Kidney (tissue), 22 donors: ENCODE data around the gene ITGA5. TPM values are rescaled to one million over a fixed set of nuclear protein-coding genes. Genes with fewer than 3 reads are reported as not detected.

ENCODE experiments used
- DNase-seq, 5 donors: peaks; one replicate each; pipeline ENCODE4 v3.0.0-alpha.2; 2013 to 2020
- FAIRE-seq: peaks from 2 replicates; lab custom pipeline; 2012; peaks lifted over from hg19 to GRCh38; lab: Jason Lieb, UNC
- H3K27ac ChIP-seq, 2 donors: one replicate each; pipeline ENCODE4 v1.7.0; 2013; ENCODE audit warnings: low read depth in 2 of 2, low read length in 2 of 2, inconsistent platforms in 1 of 2
- H3K27me3 ChIP-seq: one replicate; pipeline ENCODE4 v1.7.1; 2013; ENCODE audit warnings: low read length, inconsistent platforms; ENCODE audit not compliant: control insufficient read depth, insufficient read depth
- H3K36me3 ChIP-seq, 3 donors: one replicate each; pipeline versions ENCODE4 v1.7.0 to v1.7.1; 2013; ENCODE audit warnings: low read length in 3 of 3, control low read depth in 1 of 3, inconsistent platforms in 1 of 3; ENCODE audit not compliant: insufficient read depth in 3 of 3, control insufficient read depth in 2 of 3
- H3K4me1 ChIP-seq, 3 donors: one replicate each; pipeline versions ENCODE4 v1.7.0 to v1.7.1; 2013; ENCODE audit warnings: low read length in 3 of 3, inconsistent platforms in 1 of 3, low read depth in 1 of 3; ENCODE audit not compliant: control insufficient read depth in 2 of 3, insufficient read depth in 2 of 3
- H3K4me3 ChIP-seq, 3 donors: one replicate each; pipeline versions ENCODE4 v1.7.0 to v1.8.1; 2013; ENCODE audit warnings: low read length in 3 of 3, control low read depth in 1 of 3, inconsistent platforms in 1 of 3
- H3K9ac ChIP-seq, 3 donors: one replicate each; pipeline versions ENCODE4 v1.7.0 to v1.7.1; 2013; ENCODE audit warnings: low read length in 3 of 3, control low read depth in 1 of 3, inconsistent platforms in 1 of 3
- H3K9me3 ChIP-seq, 3 donors: one replicate each; pipeline versions ENCODE4 v1.7.0 to v1.7.1; 2013; ENCODE audit warnings: low read length in 3 of 3, control low read depth in 1 of 3, inconsistent platforms in 1 of 3; ENCODE audit not compliant: control insufficient read depth in 2 of 3, insufficient read depth in 1 of 3
- intact Hi-C: fragments of 100-400 bp; cut with DNase I; formaldehyde crosslinking; loops from one replicate; pipeline ENCODE4 v1.11.1; 2022
- long read RNA-seq, 10 donors: library from polyadenylated mRNA in 1 of 10; unstranded in 1 of 10; transcript quantifications; one replicate each; pipeline ENCODE4 v2.0.0 and lab custom pipeline, GENCODE V29; 2021 to 2026
- polyA plus RNA-seq: library from polyadenylated mRNA; stranded (reverse); fragments of 350-450 nt; fragmentation: Illumina TruSeq; extraction: RNeasy Lipid Tissue Mini Kit (QIAGEN cat#74804); gene quantifications from one replicate; pipeline ENCODE4 v1.2.3, GENCODE V29; 2014; ENCODE audit warnings: low read depth, low replicate concordance; ENCODE audit not compliant: insufficient read depth
- total RNA-seq: library from RNA; stranded (reverse); fragmentation: NEBNext Ultra II Directional; extraction: Animal tissue kit (Norgen Biotek cat#: 25700); gene quantifications from one replicate; pipeline ENCODE4 v1.2.1, GENCODE V29; 2021
- TF ChIP-seq, protein P1 (sequence below): IDR thresholded peaks from 3 replicates; pipeline ENCODE4 v1.5.1; 2012; ENCODE audit warnings: mild to moderate bottlenecking, moderate library complexity, borderline replicate concordance; ENCODE audit not compliant: insufficient read depth; ENCODE audit errors: extremely low read depth
- donor health status: control.
- donor health status: control.
- donor health status: control.
- donor health status: control.
- donor health status: control.
- donor health status: DM: yes; HTN: yes; CAD: no.
- donor health status: Normal renal cell carcinoma (clear cell type).

Gene ITGA5
- total RNA-seq (65.6 TPM), polyA plus RNA-seq (11.4 TPM)
- long read RNA-seq, donor 1, full-length matches to known transcripts, result 1 of 1 reads
- long read RNA-seq, donor 1, partial matches to known transcripts, result 0 of 1 reads
- long read RNA-seq, donor 1, other reads (novel, unspliced or antisense), result 0 of 1 reads
- long read RNA-seq, donor 2, full-length matches to known transcripts, result 2 of 2 reads
- long read RNA-seq, donor 2, partial matches to known transcripts, result 0 of 2 reads
- long read RNA-seq, donor 2, other reads (novel, unspliced or antisense), result 0 of 2 reads
- long read RNA-seq, donor 3, partial matches to known transcripts, result 8 of 8 reads
- long read RNA-seq, donor 3, other reads (novel, unspliced or antisense), result 0 of 8 reads
- long read RNA-seq, donor 4, full-length matches to known transcripts, result 1 of 1 reads
- long read RNA-seq, donor 4, partial matches to known transcripts, result 0 of 1 reads
- long read RNA-seq, donor 4, other reads (novel, unspliced or antisense), result 0 of 1 reads
- long read RNA-seq, donor 5, partial matches to known transcripts, result 0 of 1 reads
- long read RNA-seq, donor 5, other reads (novel, unspliced or antisense), result 0 of 1 reads
- long read RNA-seq, donor 6, result 0 reads
- long read RNA-seq, donor 7, full-length matches to known transcripts, result 1 of 18 reads
- long read RNA-seq, donor 7, partial matches to known transcripts, result 6 of 18 reads
- long read RNA-seq, donor 7, other reads (novel, unspliced or antisense), result 11 of 18 reads
- long read RNA-seq, donor 8, partial matches to known transcripts, result 0 of 2 reads
- long read RNA-seq, donor 8, other reads (novel, unspliced or antisense), result 0 of 2 reads
- long read RNA-seq, donor 9, result 0 reads
- long read RNA-seq, donor 10, partial matches to known transcripts, result 0 of 1 reads
- long read RNA-seq, donor 10, other reads (novel, unspliced or antisense), result 0 of 1 reads

DNA sequence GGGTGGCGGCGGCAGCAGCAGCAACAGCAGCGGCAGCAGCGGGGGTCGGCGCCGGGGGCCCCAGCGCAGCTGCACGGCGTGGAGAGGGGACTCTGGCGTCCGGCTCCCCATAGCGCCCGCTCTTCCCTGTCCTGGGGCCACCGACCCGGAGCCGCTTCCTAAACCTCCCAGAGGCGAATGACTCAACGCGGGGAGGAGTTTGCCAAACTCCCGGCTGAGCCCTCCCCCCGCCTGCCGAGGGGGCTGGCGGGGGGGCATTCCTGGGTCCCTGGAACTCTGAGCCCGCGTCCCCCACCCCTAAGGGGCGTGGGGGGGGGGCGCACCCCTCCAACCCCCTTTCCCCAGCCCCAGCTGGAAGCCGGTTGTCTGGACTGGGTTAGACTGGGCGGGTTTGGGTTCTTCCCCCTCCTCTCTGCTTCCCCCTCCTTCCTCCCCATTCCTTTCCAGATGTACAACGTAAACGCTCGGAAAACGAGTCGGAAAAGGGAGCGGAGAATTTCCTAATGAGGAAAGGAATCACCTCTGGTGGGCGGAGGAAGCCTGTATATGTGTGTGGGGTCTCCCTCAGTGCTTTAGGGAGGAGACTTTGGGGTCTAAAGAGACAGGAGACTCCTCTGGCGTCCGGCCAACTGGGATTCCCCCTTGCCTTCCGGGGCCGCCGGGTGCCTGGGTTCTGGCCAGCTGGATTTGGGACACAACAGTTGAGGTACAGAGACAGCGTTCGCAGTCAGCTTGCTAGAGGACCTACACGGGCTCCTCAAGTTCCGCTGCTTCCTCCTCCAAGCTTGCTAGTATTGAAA lies at the start of gene ITGA5:
Gene ITGA5, minus strand, starts transcription at position 179 of the 800 bp plus-strand sequence. Its CDS starts 68 bp downstream, at position 111.
- Histone ChIP-seq H3K36me3 (no peaks in the 10 kb centered on the region), H3K9me3 (no peaks in the 10 kb centered on the region), H3K4me1 (peaks cover 0 to 12% (median 9%) of the 10 kb centered on the region in 3 donors), H3K27ac (peak within 1 kb of the TSS; percentile 45 to 63), H3K9ac (peak within 1 kb of the TSS; percentile 42 to 75 (median 71)), H3K27me3 (no peaks in the 10 kb centered on the region), H3K4me3 (peak within 1 kb of the TSS; percentile 64 to 72 (median 69))
- DNase-seq, result peak; percentile 40 to 92 (median 71)
- TF ChIP-seq, protein P1, sequence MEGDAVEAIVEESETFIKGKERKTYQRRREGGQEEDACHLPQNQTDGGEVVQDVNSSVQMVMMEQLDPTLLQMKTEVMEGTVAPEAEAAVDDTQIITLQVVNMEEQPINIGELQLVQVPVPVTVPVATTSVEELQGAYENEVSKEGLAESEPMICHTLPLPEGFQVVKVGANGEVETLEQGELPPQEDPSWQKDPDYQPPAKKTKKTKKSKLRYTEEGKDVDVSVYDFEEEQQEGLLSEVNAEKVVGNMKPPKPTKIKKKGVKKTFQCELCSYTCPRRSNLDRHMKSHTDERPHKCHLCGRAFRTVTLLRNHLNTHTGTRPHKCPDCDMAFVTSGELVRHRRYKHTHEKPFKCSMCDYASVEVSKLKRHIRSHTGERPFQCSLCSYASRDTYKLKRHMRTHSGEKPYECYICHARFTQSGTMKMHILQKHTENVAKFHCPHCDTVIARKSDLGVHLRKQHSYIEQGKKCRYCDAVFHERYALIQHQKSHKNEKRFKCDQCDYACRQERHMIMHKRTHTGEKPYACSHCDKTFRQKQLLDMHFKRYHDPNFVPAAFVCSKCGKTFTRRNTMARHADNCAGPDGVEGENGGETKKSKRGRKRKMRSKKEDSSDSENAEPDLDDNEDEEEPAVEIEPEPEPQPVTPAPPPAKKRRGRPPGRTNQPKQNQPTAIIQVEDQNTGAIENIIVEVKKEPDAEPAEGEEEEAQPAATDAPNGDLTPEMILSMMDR, result no peak
- FAIRE-seq, result no peak
- intact Hi-C loops, result no loop called here

GRCh38 chr12:54465857-54466523 lies 46.9 kb upstream of the ITGA5 start:
- Histone ChIP-seq H3K27me3 (no peaks in the 10 kb centered on the region), H3K4me1 (no peaks in the 10 kb centered on the region), H3K36me3 (no peaks in the 10 kb centered on the region), H3K4me3 (no peak overlapping the region), H3K9ac (no peak overlapping the region), H3K27ac (no peak overlapping the region), H3K9me3 (no peaks in the 10 kb centered on the region)
- intact Hi-C loops, result no loop called here
- no peak for FAIRE-seq
- DNase-seq, result peak in 2 of 5 donors; percentile 7 to 15
- TF ChIP-seq, protein P1, result no peak

GRCh38 chr12:54463484-54463883 lies 44.4 kb upstream of the ITGA5 start:
- TF ChIP-seq, protein P1, result no peak
- Histone ChIP-seq H3K9me3 (no peaks in the 10 kb centered on the region), H3K4me3 (no peak overlapping the region), H3K9ac (no peak overlapping the region), H3K36me3 (no peaks in the 10 kb centered on the region), H3K4me1 (no peaks in the 10 kb centered on the region), H3K27ac (no peak overlapping the region), H3K27me3 (no peaks in the 10 kb centered on the region)
- intact Hi-C loops, result no loop called here
- no peak for DNase-seq
- no peak for FAIRE-seq
